AG08396 (cell line): ENCODE data around the gene AMER3.
"Not testable (repeated sequence)": the region's sequence is repeated elsewhere in the genome, so short reads cannot be mapped to it uniquely, and the experiment has no call there.

Experiments
- DNase-seq: peaks from one replicate; pipeline ENCODE4 v3.0.0; 2012; ENCODE audit warnings: low spot score, mixed read lengths

Gene AMER3, protein sequence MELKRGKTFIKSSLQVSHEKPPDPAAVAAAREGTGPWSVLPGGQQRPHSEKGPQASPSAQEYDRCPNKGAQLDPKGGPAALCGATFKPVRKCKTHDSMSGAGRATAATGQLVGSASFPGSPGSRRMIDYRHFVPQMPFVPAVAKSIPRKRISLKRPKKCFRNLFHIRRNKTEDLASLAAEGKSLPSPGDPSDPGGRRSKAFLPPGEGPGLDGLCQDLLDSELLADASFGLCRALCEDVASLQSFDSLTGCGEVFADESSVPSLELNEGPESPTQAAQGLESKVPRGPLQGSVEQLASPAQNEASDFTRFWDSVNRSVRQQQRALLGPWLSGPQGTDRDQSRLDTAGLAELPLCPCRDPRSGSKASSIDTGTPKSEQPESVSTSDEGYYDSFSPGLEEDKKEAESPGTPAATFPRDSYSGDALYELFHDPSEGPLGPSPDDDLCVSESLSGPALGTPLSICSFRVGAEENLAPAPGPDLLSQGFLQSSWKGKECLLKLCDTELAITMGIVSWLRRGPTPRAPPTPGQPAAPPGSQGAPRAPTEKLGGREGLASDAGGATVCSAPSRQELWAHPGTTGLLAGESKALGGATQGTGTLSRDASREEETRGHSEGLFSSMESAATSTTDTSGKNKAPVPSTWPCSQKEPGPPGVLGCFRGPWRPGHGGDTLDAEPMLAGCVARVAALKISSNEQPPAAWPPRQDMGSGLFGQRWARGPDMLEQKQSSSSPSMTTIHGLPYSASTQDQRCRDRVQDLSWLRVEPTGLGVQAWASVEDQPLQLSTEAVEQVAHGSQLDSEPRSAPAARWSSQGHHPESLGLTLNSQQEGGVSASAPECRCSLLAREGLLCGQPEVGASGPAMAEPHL

DNA sequence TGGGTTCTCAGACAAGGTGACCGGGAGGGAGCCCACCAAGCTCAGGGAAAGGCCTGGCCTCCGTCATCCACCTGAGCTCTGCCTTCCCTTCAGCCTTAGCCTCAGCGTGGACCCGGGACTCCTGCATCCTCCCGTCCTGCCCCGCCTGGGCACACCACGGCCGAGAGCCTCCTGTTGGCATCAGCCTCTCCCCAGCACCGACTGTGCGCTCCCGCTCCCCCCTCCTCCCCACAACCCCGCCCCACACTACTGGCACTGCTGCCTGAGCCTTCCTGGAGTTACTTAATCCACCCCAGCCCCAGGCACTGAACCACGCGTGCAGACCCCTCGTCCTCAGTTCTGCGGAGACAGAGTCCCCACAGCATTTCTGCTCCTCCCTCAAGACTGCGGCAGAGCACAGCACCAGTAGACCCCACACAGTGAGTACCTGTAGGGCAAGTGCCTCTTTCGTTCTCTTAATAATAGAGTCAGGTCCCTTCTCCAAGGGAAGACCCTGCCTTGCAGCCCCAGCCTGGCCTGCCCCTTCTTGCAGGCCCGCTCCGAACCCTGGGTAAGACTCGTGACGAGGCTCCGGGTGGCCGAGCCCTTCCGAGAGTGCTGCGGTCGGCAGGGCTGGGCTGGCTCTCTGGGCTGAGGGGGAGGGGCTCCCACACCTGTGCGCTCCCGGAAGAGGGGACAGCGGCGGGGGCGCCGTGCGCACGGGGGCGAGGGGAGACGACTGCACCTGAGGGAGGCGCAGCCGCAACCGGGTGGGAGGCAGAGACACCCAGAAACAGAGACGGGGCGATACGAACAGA is at the start of gene AMER3:
TSS of gene AMER3 (plus strand) at position 285 of the 797 bp plus-strand sequence. CDS start 6,533 bp downstream, outside the sequence.
- no peak for DNase-seq

- DNase-seq = not testable (repeated sequence)
Measured at GRCh38 chr2:130714795-130715194, 40.5 kb upstream of the AMER3 start.

- DNase-seq = no peak
Measured at GRCh38 chr2:130720036-130720435, 35.3 kb upstream of the AMER3 start.

DNA sequence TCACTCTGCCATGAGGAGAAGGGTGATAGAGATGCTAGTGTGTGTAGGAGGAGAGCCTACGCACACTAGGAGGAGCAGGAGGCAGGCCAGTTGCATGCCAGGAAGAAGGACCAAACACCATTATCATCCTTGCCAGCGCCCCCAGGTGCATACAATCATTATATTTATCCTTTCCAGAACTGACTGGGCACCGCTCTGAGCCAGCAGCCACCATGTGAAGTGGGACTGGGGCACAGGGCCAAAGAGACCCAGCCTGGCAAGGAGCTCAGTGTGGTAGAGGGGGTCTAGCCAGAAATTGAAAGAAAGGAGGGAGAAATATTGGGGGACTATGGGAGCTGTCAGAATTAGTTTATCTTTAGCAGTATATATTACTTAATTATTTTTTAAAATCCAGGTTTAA is 34.8 kb upstream of the AMER3 start:
- DNase-seq = no peak

- no peak for DNase-seq
Measured at GRCh38 chr2:130724455-130724854, 30.9 kb upstream of the AMER3 start.

DNA sequence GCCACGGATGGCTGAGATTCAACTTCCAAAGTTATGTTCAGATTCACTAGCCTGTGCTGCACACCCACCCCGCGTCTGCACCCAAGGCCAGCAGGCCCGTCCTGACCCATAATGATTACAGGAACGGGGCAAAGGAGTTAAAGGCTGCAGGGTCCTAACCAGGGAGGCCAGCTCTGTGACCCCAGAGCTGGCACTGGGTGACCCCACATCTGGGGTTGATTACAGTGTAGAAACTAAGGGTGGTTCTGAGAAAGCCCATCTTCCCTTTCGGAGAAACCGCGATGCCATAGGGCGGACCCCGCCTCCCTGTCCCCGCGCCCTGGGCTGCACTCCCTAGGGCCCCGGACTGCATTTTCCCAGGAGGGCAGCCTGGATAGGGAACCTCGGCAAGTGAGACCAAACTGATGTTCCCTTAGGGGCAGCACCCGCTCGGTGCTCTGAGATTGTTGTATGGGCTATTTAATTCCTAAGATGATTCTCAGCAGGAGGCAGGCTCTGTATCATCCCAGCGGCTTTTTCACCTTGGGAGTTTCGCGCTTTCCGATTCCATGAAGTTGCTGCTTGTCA is 28.6 kb upstream of the AMER3 start:
- DNase-seq = no peak

DNA sequence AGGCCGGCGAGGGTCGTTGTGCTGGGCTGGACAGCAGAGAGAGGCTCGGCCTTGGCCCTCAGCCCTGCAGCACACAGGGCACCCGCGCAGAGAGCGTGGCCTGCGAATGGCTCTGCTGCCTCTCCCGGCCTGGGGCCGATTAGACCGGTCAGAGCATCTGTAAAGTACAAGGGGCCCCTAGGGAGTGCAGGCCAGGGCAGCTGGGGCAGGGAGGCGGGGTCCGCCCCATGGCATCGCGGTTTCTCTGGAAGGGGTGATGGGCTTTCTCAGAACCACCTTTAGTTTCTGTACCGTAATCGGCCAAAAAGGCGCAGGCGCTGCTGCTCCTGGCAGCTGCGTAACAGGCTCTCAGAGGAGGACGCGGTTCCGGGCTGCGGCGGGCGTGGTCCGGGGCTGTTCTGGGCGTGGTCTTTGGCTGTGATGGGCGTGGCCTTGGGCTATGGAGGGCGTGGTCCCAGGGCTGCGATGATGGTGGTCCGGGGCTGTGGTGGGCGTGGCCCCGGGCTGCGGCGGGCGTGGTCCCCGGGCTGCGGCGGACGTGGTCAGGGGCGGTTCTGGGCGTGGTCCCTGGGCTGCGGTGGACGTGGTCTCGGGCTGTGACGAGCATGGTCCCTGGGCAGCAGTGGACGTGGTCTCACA is 27.9 kb upstream of the AMER3 start:
- peak; percentile 89 for DNase-seq

DNA sequence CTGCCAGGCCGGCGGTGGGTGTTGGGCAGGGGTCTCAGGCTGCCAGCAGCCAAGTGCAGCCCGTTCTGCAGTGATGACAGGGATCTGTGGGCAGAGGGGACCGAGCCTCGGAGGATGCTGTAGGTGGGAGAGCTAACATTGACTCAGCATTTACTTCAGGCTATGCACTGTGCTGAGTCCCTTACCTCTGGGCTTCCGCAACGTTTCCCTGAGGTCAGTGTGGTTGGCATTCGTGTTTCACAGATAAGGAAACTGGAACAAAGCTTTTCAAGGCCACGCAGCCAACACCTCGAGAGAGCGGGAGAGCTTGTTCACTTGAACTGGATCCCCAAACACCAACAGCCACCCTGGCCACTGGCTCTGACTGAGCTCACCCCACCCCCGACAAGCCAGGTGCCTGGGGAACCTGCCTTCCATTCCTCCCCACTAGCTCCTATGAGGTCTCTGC is 27.3 kb upstream of the AMER3 start:
- DNase-seq = no peak

GRCh38 chr2:130728549-130729316 is 26.6 kb upstream of the AMER3 start, which contains the start of gene GPR148:
Gene GPR148 (plus strand): TSS chr2:130729070. CDS start chr2:130729152, 82 bp downstream.
- no peak for DNase-seq

DNA sequence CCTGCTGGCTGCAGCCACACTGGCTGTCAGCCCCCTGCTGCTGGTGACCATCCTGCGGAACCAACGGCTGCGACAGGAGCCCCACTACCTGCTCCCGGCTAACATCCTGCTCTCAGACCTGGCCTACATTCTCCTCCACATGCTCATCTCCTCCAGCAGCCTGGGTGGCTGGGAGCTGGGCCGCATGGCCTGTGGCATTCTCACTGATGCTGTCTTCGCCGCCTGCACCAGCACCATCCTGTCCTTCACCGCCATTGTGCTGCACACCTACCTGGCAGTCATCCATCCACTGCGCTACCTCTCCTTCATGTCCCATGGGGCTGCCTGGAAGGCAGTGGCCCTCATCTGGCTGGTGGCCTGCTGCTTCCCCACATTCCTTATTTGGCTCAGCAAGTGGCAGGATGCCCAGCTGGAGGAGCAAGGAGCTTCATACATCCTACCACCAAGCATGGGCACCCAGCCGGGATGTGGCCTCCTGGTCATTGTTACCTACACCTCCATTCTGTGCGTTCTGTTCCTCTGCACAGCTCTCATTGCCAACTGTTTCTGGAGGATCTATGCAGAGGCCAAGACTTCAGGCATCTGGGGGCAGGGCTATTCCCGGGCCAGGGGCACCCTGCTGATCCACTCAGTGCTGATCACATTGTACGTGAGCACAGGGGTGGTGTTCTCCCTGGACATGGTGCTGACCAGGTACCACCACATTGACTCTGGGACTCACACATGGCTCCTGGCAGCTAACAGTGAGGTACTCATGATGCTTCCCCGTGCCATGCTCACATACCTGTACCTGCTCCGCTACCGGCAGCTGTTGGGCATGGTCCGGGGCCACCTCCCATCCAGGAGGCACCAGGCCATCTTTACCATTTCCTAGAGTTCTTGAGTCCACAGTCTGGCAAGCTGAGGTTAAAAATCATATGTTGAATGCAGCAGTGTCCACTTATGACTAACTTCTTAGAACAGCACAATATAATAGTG is 25.7 kb upstream of the AMER3 start:
- DNase-seq = no peak

GRCh38 chr2:130732257-130732656 is 23.1 kb upstream of the AMER3 start:
- not testable (repeated sequence) for DNase-seq

- DNase-seq = no peak
Measured at GRCh38 chr2:130735200-130735599, 20.1 kb upstream of the AMER3 start.

- DNase-seq = no peak
Measured at GRCh38 chr2:130736487-130736886, 18.9 kb upstream of the AMER3 start.

- DNase-seq = no peak
Measured at GRCh38 chr2:130737592-130737991, 17.7 kb upstream of the AMER3 start.

DNA sequence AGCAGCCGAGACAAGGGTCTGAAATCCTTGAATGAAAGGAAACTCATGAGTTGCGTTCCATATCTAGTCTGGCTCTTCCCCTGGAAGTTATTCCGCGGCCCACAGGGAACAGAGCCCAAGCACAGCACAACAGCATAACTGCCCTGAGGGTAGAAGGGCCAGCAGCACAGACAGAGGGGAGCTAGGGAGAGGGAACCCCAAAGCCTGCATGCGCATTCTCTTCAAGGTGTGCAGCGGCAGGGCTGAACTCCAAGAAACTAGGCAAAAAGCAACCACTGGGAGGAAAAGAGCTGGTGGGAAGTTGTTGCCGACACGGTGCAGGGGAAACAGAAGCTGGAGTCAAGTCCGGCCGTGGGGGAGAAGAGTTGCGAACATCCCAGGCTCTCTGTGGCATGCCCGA is 14.7 kb upstream of the AMER3 start:
- DNase-seq = no peak

- DNase-seq = no peak
Measured at GRCh38 chr2:130743278-130743677, 12.1 kb upstream of the AMER3 start.

DNA sequence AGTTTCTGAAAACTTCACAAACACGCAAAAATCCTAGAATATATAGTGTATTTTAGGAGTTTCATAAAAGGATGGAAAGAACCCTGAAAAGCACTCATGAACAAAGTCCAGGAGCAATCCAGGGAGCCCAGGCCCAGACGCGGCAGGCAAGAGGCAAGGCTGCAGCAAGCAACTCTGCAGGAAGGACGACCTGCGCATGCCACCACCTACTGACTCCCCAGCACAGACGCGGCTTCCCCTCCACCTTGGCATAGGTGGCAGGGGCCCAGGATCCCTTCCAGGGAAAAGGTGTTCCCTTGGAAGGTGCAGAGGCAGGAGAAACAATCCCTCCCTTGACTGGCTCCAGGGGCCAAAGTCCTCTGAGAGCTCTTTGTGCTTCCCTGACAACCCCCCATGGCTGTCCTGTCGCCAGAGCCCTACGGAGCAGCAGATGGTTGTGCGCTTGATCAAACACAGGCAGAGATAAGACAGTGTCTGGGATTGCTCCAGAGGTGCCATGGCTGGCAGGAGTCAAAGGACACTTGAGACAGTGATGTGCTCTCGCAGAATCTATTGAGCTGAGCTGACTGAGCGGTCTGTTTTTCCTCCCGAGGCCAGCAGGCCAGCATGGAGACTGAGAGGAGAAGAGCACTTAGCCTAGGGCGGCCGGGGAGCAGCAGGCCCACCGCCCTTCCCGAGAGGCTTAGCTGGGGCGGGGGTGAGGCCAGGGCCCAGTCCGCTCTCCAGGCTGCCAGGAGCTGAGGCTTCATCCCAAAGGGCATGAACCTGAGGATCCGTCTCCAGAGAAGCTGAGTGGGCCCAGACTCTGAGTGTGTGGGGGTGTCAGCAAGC is 10.8 kb upstream of the AMER3 start:
- DNase-seq = no peak

DNA sequence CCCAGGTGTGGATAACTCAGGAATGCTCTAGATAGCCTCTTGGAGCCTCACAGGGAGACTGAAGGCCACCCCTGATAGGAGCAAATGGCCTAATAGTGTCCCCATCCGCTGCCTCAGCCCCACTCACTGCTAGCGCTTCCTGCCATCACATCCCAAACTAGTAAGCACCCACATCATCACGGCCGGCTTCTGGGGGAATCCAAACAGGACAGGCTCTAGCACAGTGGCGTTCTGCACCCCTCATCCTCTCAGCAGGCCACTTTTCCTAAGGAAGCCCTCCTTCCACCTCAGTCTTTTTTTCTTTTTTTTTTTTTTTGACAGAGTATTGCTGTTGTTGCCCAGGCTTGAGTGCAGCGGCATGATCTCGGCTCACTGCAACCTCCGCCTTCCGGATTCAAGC is 6.3 kb upstream of the AMER3 start:
- DNase-seq = no peak
